OCI-LY7 (cell line): Measurements from ENCODE around the gene MED26. TPM values are rescaled to one million over a fixed set of nuclear protein-coding genes. Genes with fewer than 3 reads are reported as not detected.

Experiments used
- BruUV-seq: library from RNA; stranded (reverse); fragments of 400-500 nt; replicated peaks from 2 replicates; lab custom pipeline; 2021; lab: Mats Ljungman, UMichigan
- CTCF ChIA-PET: fragments of 300-600 bp; sonication (Branson Sonifier 250); formaldehyde crosslinking; loops from one replicate; lab custom pipeline; 2022; ENCODE audit warnings: antibody characterized with exemption; ENCODE audit not compliant: unreplicated experiment; lab: Charles Lee
- POLR2A ChIA-PET: fragments of 300-600 bp; sonication (Branson Sonifier 250); formaldehyde crosslinking; loops from one replicate; lab custom pipeline; 2022; ENCODE audit warnings: antibody characterized with exemption; lab: Charles Lee
- DNase-seq: peaks from one replicate; pipeline ENCODE4 v3.0.0-alpha.2; 2015; ENCODE audit warnings: low spot score
- H2AFZ ChIP-seq: fragments of 200-600 bp; sonication (generic), shearing (Covaris generic); 2 replicates; pipeline ENCODE4 v1.6.1; 2014; ENCODE audit warnings: mild to moderate bottlenecking, antibody characterized with exemption, low read length, moderate library complexity
- H3K27ac ChIP-seq: fragments of 200-600 bp; sonication (generic); 2 replicates; pipeline ENCODE4 v1.5.1; 2014; ENCODE audit warnings: mixed run types, low read depth, mild to moderate bottlenecking, moderate library complexity, low read length, inconsistent platforms; ENCODE audit not compliant: poor library complexity, severe bottlenecking
- H3K36me3 ChIP-seq: fragments of 200-600 bp; sonication (generic); 2 replicates; pipeline ENCODE4 v1.6.1; 2014; ENCODE audit warnings: mild to moderate bottlenecking, antibody characterized with exemption, low read length, moderate library complexity, mixed read lengths; ENCODE audit not compliant: insufficient read depth
- H3K4me1 ChIP-seq: fragments of 200-600 bp; sonication (generic); 2 replicates; pipeline ENCODE4 v1.5.1; 2014; ENCODE audit warnings: mild to moderate bottlenecking, low read length; ENCODE audit not compliant: insufficient read depth, poor library complexity, severe bottlenecking
- H3K4me2 ChIP-seq: fragments of 200-600 bp; sonication (generic); 2 replicates; pipeline ENCODE4 v1.6.1; 2014; ENCODE audit warnings: mild to moderate bottlenecking, low read length
- H3K4me3 ChIP-seq: fragments of 200-600 bp; sonication (generic); 2 replicates; pipeline ENCODE4 v1.5.1; 2014; ENCODE audit warnings: mild to moderate bottlenecking, low read depth, low read length; ENCODE audit not compliant: poor library complexity, severe bottlenecking
- H3K79me2 ChIP-seq: fragments of 200-600 bp; sonication (generic); 2 replicates; pipeline ENCODE4 v1.6.1; 2016; ENCODE audit warnings: low read depth, mild to moderate bottlenecking, low read length, moderate library complexity, mixed read lengths; ENCODE audit not compliant: insufficient read depth
- H3K9me2 ChIP-seq: fragments of 200-600 bp; sonication (generic); 2 replicates; pipeline ENCODE4 v1.6.1; 2016; ENCODE audit warnings: mild to moderate bottlenecking, low read length, mixed read lengths; ENCODE audit not compliant: insufficient read depth
- H3K9me3 ChIP-seq: fragments of 200-600 bp; sonication (generic); 2 replicates; pipeline ENCODE4 v1.6.1; 2014; ENCODE audit warnings: mild to moderate bottlenecking, mixed run types, low read length, mixed read lengths
- H4K20me1 ChIP-seq: fragments of 200-600 bp; sonication (generic); 2 replicates; pipeline ENCODE4 v1.6.1; 2014; ENCODE audit warnings: mild to moderate bottlenecking, antibody characterized with exemption, low read length, moderate library complexity, mixed read lengths; ENCODE audit not compliant: insufficient read depth
- CTCF ChIP-seq: fragments of 200-600 bp; sonication (generic); conservative IDR thresholded peaks from 2 replicates; pipeline ENCODE4 v1.5.1; 2014; ENCODE audit warnings: mild to moderate bottlenecking, antibody characterized with exemption, low read length, moderate library complexity, mixed read lengths
- EZH2phosphoT487 ChIP-seq: fragments of 200-600 bp; sonication (generic); IDR thresholded peaks from 2 replicates; pipeline ENCODE4 v1.6.1; 2018; ENCODE audit warnings: low read depth, borderline replicate concordance, mild to moderate bottlenecking, mixed run types, antibody characterized with exemption, low read length, moderate library complexity, mixed read lengths
- intact Hi-C: fragments of 100-400 bp; cut with micrococcal nuclease; formaldehyde crosslinking; loops from one replicate; pipeline ENCODE4 v1.10.0; 2022; ENCODE audit not compliant: unreplicated experiment
- total RNA-seq, 2 experiments: library from RNA; depleted of rRNA in 1 of 2; stranded (reverse); fragments of >200 nt in 1 of 2; shearing (Covaris generic) in 1 of 2; gene quantifications; 2 replicates each; pipeline ENCODE4 v1.2.3, GENCODE V29; 2014 to 2022

The MED26 gene
- total RNA-seq, 2 experiments from 2014 or later = 19.4 to 26.8 TPM

- Histone ChIP-seq H3K4me2 (no peak overlapping the region), H3K4me1 (peaks cover 73% of the 10 kb centered on the region), H3K27ac (no peak overlapping the region), H3K9me3 (no peaks in the 10 kb centered on the region), H4K20me1 (peaks cover 57% of the 10 kb centered on the region), H3K79me2 (peaks cover 100% of the 10 kb centered on the region), H3K36me3 (peaks cover 20% of the 10 kb centered on the region; the same call in 1 of the 2 replicates), H2AFZ (no peak overlapping the region), H3K9me2 (no peaks in the 10 kb centered on the region), H3K4me3 (no peak overlapping the region)
- no peak for TF ChIP-seq CTCF
- TF ChIP-seq EZH2phosphoT487 = no peak
- DNase-seq = no peak
- ChIA-PET POLR2A (no interaction called here), CTCF (no interaction called here)
- BruUV-seq = no TSS peak
- intact Hi-C loops = no loop called here
Observed at GRCh38 chr19:16615808-16616207, 12.2 kb downstream of the MED26 start.

- ChIA-PET CTCF (no interaction called here), POLR2A (no interaction called here)
Observed at GRCh38 chr19:16614941-16615340, 13.1 kb downstream of the MED26 start.

More at GRCh38 chr19:16614941-16615340, 13.1 kb downstream of the MED26 start:
- no peak overlapping the region for H2AFZ ChIP-seq
- no peak overlapping the region for H3K4me2 ChIP-seq
- TF ChIP-seq EZH2phosphoT487 (no peak), CTCF (no peak)
- no peak for DNase-seq
- H3K9me2 ChIP-seq = no peaks in the 10 kb centered on the region
- peaks cover 57% of the 10 kb centered on the region for H4K20me1 ChIP-seq
- no peaks in the 10 kb centered on the region for H3K9me3 ChIP-seq
- no TSS peak for BruUV-seq
- H3K36me3 ChIP-seq = peaks cover 14% of the 10 kb centered on the region; the same call in 1 of the 2 replicates
- H3K4me1 ChIP-seq = peaks cover 65% of the 10 kb centered on the region
- no peak overlapping the region for H3K4me3 ChIP-seq
- H3K79me2 ChIP-seq = peaks cover 100% of the 10 kb centered on the region
- H3K27ac ChIP-seq = no peak overlapping the region
- intact Hi-C loops = no loop called here
